HG03135 (cell line): ENCODE data around the gene LURAP1L.

Source experiments
- ATAC-seq: cut with Tn5 transposase; IDR thresholded peaks from one replicate; pipeline ENCODE4 v1.9.1; 2021; ENCODE audit warnings: mild to moderate bottlenecking, moderate library complexity; ENCODE audit not compliant: unreplicated experiment

Gene LURAP1L, protein sequence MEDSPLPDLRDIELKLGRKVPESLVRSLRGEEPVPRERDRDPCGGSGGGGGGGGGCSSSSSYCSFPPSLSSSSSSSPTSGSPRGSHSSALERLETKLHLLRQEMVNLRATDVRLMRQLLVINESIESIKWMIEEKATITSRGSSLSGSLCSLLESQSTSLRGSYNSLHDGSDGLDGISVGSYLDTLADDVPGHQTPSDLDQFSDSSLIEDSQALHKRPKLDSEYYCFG

GRCh38 chr9:12774861-12775678 lies at the start of gene LURAP1L:
Gene LURAP1L, plus strand, starts transcription at chr9:12775020. Its CDS starts 696 bp downstream, at chr9:12775716.
- ATAC-seq: no peak

- ATAC-seq: no peak
Observed at GRCh38 chr9:12726795-12727194, 48.0 kb upstream of the LURAP1L start.

DNA sequence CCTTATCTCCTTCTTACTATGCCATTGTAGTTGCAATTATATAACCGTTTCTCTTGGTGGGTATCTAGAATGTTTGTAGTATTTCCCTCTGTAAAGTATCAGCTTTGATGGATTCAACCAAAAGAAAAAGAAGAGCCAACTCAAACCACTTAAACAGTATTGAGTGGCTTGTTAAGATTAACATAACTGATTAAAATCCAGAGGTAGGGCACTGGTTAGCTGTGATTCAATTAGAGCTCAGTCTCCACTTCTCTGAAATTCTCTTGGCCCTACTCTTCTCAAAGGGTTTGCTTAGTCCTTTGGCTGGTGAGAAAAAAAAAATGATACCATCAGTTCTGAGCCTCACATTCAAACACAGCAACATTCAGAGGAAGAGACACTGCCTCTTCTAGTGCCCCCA lies 44.6 kb upstream of the LURAP1L start:
- ATAC-seq: no peak

GRCh38 chr9:12730927-12731326 lies 43.9 kb upstream of the LURAP1L start:
- ATAC-seq: no peak

DNA sequence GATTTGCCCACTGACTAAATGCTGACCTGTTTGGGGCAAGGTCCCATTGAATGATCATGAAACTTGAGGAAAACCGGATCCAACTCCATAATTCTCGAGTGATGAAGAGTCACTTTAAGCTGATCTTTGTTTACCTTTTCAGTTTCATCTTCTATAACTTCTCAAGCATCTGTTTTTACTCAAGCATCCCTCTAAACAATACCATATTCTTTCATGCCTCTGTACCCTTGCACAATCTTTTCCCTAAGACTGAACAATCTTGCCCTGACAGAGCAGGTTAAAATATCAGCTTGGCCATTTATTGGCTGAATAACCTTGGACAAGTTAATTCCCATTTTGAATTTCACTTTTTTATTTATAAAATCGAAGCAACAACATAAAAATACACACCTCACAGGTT lies 41.8 kb upstream of the LURAP1L start:
- no peak for ATAC-seq

DNA sequence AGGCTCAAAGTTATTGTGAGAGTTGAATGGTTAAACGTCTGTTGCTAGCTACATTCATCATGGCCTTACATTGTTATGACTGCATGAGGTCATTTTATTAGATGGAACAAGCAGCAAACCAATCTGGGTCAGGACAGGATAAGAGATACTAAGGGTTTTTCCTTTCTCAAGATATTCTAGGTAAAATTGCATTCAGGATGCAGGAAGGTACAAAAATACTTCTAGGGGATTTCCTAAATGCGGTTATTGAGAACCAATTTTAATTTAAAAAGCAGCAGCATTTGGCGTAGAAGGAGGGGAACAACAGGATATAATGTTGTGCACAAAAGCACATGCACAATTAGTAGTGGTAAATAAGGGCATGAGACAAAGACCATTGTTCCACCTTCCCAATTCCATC lies 39.2 kb upstream of the LURAP1L start:
- no peak for ATAC-seq

DNA sequence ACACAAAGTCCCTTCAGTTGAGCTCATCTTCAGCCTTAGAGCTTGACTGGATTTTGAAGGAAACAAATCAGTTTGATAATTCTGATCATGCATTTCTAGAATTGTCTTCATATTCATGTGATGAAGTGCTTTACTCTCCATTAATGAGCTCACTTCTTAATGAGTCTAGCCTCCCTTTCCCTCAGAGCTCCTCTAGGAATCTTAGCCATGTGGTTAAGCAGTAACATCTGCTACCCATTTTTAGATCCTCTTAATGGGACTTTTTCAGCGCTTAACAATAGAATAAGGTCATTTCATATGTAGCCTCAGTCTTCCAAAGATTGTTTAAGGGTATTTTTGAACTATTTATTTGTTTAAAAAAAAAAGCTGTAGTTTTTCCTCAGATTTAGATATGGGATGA lies 36.9 kb upstream of the LURAP1L start:
- no peak for ATAC-seq

- ATAC-seq: no peak
Observed at GRCh38 chr9:12739014-12739652, 35.7 kb upstream of the LURAP1L start.

DNA sequence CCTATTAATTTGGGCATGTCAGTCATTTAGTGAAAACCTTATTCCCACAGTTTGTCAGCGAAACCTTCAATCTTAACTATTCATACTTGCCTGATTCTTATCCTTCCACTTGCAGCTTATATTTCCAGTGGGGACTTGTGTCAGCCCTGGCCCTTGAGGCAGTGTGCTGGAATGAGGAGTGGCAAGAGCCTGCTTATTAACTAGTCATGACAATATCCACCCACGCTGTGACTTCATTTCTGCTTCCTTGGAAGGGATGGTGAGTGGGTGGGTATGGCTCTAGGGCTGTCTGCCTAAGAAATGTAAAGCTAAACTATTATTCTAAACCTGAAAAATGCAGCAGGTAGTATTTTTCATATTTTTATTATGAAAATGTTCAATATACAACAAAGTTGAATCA lies 34.0 kb upstream of the LURAP1L start:
- ATAC-seq: no peak

GRCh38 chr9:12748016-12748415 lies 26.8 kb upstream of the LURAP1L start:
- ATAC-seq: no peak

DNA sequence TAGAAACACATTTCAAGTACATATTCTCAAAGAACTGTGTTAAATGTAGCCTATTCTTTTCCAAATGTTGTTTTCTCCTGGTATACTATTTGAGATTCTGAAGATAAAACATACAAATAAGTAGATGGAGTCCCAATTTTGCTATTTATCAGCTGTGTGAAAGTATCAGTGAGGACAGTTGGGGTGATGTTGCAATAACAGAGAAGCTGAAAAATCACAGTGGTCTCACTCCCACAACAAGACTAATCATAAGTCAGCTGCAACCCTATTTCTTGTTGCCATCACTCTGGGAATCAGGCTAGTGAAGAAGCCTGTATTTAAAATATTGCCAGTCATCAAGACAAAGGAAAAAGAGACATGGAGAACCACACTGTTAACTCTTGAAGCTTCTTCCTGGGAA lies 25.9 kb upstream of the LURAP1L start:
- ATAC-seq: no peak

- no peak for ATAC-seq
Observed at GRCh38 chr9:12753931-12754330, 20.9 kb upstream of the LURAP1L start.

- no peak for ATAC-seq
Observed at GRCh38 chr9:12759761-12760160, 15.1 kb upstream of the LURAP1L start.

DNA sequence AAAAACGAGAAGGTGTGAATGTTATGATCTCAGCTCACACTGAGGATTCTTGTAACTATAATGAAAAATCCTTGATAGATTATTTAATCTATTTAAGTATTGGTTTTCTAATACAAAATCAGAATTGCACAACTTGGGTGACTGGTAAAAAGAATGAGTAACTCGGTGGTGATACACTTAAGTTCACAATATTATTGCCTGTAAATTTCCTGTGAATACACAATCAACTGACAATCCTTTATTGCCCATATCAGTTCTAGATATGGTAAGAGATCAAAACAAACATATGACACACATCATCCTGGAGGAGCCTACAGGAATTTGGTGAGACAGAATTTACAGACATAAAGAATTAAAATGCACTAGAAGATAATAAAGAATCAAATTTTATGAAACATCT lies 14.1 kb upstream of the LURAP1L start:
- ATAC-seq: no peak

DNA sequence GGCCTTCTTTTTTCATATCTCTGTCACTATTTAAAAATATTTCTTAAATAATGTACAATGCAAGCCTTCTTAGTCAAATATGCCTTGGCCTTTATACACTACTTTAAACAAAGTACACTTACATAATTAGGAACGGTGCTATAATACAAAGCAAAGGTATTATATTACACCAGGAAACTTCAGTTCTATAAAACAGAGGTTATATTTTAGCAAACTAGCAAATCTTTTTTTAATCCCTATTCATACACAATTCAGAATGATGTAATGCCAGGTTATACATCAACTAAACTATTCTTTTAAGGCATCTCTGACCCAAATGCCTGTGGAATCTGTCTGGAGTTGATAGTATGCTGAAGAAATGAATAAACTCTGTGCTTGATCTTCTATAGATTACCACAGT lies 10.7 kb upstream of the LURAP1L start:
- no peak for ATAC-seq

DNA sequence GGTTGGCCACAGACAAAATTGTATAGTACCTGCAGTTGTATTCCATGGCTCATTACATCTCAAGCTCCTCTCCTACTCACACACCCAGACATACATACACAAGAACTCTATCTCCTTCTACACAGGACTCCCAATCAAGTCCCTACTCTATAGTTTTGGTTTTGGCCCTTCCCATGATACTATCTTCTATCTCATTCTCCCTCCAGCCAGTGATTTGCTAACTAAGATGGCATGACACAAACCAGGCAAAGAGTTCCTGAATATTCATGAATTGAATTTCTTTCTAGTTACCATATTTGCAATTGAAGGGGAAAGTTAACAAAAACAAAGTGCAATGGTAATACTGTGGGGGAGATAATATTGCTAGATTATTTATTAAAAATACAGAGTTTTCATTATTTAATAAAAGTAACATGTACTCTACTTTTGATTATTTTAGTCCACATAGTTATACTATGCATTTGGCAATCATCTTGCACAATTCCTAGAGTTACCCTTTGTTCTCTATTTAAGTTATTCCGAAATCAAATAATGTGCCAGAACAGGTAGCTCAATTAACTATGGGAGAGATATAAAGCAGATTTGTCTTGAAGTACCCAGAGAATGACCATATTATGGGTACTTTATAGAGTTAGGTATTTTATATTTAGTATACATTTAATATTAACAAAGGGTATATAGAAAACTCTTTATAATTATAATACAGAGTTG lies 9.6 kb upstream of the LURAP1L start:
- no peak for ATAC-seq

- ATAC-seq: no peak
Observed at GRCh38 chr9:12766357-12766756, 8.5 kb upstream of the LURAP1L start.

GRCh38 chr9:12770261-12770660 lies 4.6 kb upstream of the LURAP1L start:
- ATAC-seq: no peak

DNA sequence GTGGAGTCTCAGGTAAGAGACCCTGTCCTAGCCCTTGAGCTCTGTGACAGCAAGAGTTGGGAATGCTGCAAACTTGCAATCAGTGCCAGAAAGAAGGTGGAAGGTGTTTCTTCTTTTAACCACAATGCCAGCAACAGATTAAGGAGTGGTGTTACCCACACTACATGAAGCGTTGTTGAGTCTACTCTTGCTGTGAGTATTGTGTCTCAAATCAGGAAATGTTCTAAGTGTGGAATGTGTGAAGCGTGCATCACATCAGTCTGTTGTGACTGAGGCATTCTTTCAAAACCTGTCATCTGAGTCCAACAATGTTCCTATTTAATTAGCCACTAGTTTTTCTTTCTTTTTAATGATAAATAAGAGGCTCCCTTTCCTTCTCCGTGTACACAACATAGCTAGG lies 2.9 kb upstream of the LURAP1L start:
- ATAC-seq: no peak

GRCh38 chr9:12773562-12773961 lies 1.3 kb upstream of the LURAP1L start:
- ATAC-seq: no peak
